GM12878 (cell line): ENCODE results near the gene KCND3. TPM values are rescaled to one million over a fixed set of nuclear protein-coding genes. Genes with fewer than 3 reads are reported as not detected.

Experiments
- ATAC-seq: fragments of 200-7000 bp; cut with Tn5 transposase; 3 replicates; pipeline ENCODE4 v1.9.1; 2020; ENCODE audit warnings: mild to moderate bottlenecking, moderate library complexity
- BruUV-seq: library from RNA; stranded (reverse); fragments of 400-500 nt; replicated peaks from 2 replicates; lab custom pipeline; 2021; lab: Mats Ljungman, UMichigan
- CTCF ChIA-PET: fragments of 300-600 bp; sonication (Branson Sonifier 250); formaldehyde crosslinking; extraction: SDS; loops from one replicate; lab custom pipeline; 2021; ENCODE audit warnings: inconsistent platforms; lab: Yijun Ruan, JAX
- POLR2A ChIA-PET: fragments of 350-600 bp; formaldehyde crosslinking; extraction: SDS; loops from one replicate; lab custom pipeline; 2021; ENCODE audit warnings: inconsistent platforms; lab: Charles Lee
- RAD21 ChIA-PET: fragments of 300-600 bp; sonication (Branson Sonifier 250); formaldehyde crosslinking; loops from one replicate; lab custom pipeline; 2023; ENCODE audit warnings: antibody characterized with exemption; ENCODE audit not compliant: unreplicated experiment; lab: Charles Lee
- SMC1A ChIA-PET: fragments of 300-600 bp; sonication (Branson Sonifier 250); formaldehyde crosslinking; loops from one replicate; lab custom pipeline; 2023; ENCODE audit not compliant: unreplicated experiment, uncharacterized antibody; lab: Charles Lee
- DNase-seq: peaks from one replicate; pipeline ENCODE4 v3.0.0-alpha.2; 2011; ENCODE audit warnings: low read depth, low spot score
- FAIRE-seq: peaks from 3 replicates; lab custom pipeline; 2011; peaks lifted over from hg19 to GRCh38; lab: Jason Lieb, UNC
- H2AFZ ChIP-seq: 2 replicates; pipeline ENCODE4 v1.6.0; 2011; ENCODE audit warnings: low read depth, low read length, control low read depth; ENCODE audit not compliant: control insufficient read depth
- H3K27ac ChIP-seq: 2 replicates; pipeline ENCODE4 v1.5.1; 2011; ENCODE audit warnings: control low read depth; ENCODE audit not compliant: control insufficient read depth, insufficient read depth
- H3K27me3 ChIP-seq, 2 experiments: replicated peaks in 1 of 2; 2 replicates each; pipeline versions ENCODE4 v1.6.0 to v1.6.1; 2011; ENCODE audit warnings: low read length in 1 of 2; ENCODE audit not compliant: control insufficient read depth in 2 of 2, insufficient read depth in 2 of 2
- H3K36me3 ChIP-seq, 2 experiments: 2 replicates each; pipeline ENCODE4 v1.5.1; 2011; ENCODE audit warnings: low read length in 1 of 2; ENCODE audit not compliant: control insufficient read depth in 2 of 2, insufficient read depth in 2 of 2
- H3K4me1 ChIP-seq: 2 replicates; pipeline ENCODE4 v1.6.1; 2011; ENCODE audit warnings: mild to moderate bottlenecking, low read length, moderate library complexity, mixed read lengths; ENCODE audit not compliant: control insufficient read depth, insufficient read depth
- H3K4me2 ChIP-seq: 2 replicates; pipeline ENCODE4 v1.6.0; 2011; ENCODE audit warnings: control low read depth; ENCODE audit not compliant: control insufficient read depth, insufficient read depth
- H3K4me3 ChIP-seq: fragments of 200-600 bp; sonication (generic); 2 replicates; pipeline ENCODE4 v1.5.1; 2016
- H3K79me2 ChIP-seq: 2 replicates; pipeline ENCODE4 v1.6.0; 2011; ENCODE audit warnings: low read length; ENCODE audit not compliant: control insufficient read depth, insufficient read depth
- H3K9ac ChIP-seq: 2 replicates; pipeline ENCODE4 v1.8.0; 2011; ENCODE audit warnings: low read length, control low read depth, mixed read lengths; ENCODE audit not compliant: control insufficient read depth, insufficient read depth
- H3K9me3 ChIP-seq: replicated peaks from 3 replicates; pipeline ENCODE4 v1.5.1; 2011; ENCODE audit warnings: mild to moderate bottlenecking, low read length; ENCODE audit not compliant: control insufficient read depth, insufficient read depth
- H4K20me1 ChIP-seq: 2 replicates; pipeline ENCODE4 v1.6.0; 2011; ENCODE audit not compliant: control insufficient read depth, insufficient read depth
- BMI1 ChIP-seq: fragments of 450-650 bp; IDR thresholded peaks from 2 replicates; pipeline ENCODE4 v1.6.1; 2016; ENCODE audit warnings: mild to moderate bottlenecking, moderate library complexity, borderline replicate concordance
- CEBPB ChIP-seq, 2 experiments: fragments of 150-350 bp in 1 of 2; IDR thresholded peaks; 2 replicates each; pipeline ENCODE4 v1.6.1; 2012 to 2014; ENCODE audit warnings: low read depth in 2 of 2, low read length in 2 of 2, borderline replicate concordance in 1 of 2, inconsistent platforms in 1 of 2
- CHD1 ChIP-seq: IDR thresholded peaks from 2 replicates; pipeline ENCODE4 v1.6.1; 2012; ENCODE audit warnings: low read depth, low read length, improper control_type of control experiment
- CREM ChIP-seq: IDR thresholded peaks from 2 replicates; pipeline ENCODE4 v1.6.1; 2014; ENCODE audit warnings: antibody characterized with exemption, low read depth
- FOXK2 ChIP-seq: fragments of 450-650 bp; IDR thresholded peaks from 2 replicates; pipeline ENCODE4 v1.6.1; 2017; ENCODE audit warnings: mild to moderate bottlenecking, moderate library complexity
- HCFC1 ChIP-seq: fragments of 150-350 bp; IDR thresholded peaks from 2 replicates; pipeline ENCODE4 v1.6.1; 2014; ENCODE audit warnings: low read length
- RB1 ChIP-seq: fragments of 450-650 bp; formaldehyde crosslinking; IDR thresholded peaks from 2 replicates; pipeline ENCODE4 v1.6.1; 2017; ENCODE audit warnings: mild to moderate bottlenecking, borderline replicate concordance
- SMC3 ChIP-seq: IDR thresholded peaks from 2 replicates; pipeline ENCODE4 v1.6.1; 2011; ENCODE audit warnings: low read length, improper control_type of control experiment, borderline replicate concordance
- SP1 ChIP-seq: IDR thresholded peaks from one replicate; pipeline ENCODE4 v1.6.1; 2011; ENCODE audit warnings: low read depth, low read length
- SPI1 ChIP-seq: IDR thresholded peaks from 2 replicates; pipeline ENCODE4 v1.6.1; 2011; ENCODE audit warnings: low read depth, mild to moderate bottlenecking, low read length, moderate library complexity, borderline replicate concordance; ENCODE audit not compliant: insufficient read depth
- SRF ChIP-seq, 2 experiments: IDR thresholded peaks; 2 replicates each; pipeline ENCODE4 v1.6.1; 2011; ENCODE audit warnings: low read depth in 2 of 2, low read length in 2 of 2, mild to moderate bottlenecking in 1 of 2, moderate library complexity in 1 of 2
- YBX1 ChIP-seq: fragments of 450-650 bp; IDR thresholded peaks from 2 replicates; pipeline ENCODE4 v1.6.1; 2016; ENCODE audit warnings: antibody characterized with exemption
- ZBED1 ChIP-seq: IDR thresholded peaks from 2 replicates; pipeline ENCODE4 v1.6.1; 2016; ENCODE audit warnings: borderline replicate concordance
- ZNF217 ChIP-seq: fragments of 450-650 bp; IDR thresholded peaks from 2 replicates; pipeline ENCODE4 v1.6.1; 2017; ENCODE audit warnings: antibody characterized with exemption, mild to moderate bottlenecking
- WGBS: methylation state at CpG from one replicate; pipeline ENCODE4 v1.1.6; 2016; ENCODE audit warnings: low lambda C conversion rate; ENCODE audit not compliant: insufficient replicate concordance, insufficient coverage; ENCODE audit errors: missing lambda C conversion rate; 5-methylcytosine and 5-hydroxymethylcytosine counted together
- in situ Hi-C: fragments of 300-500 bp; cut with MboI; formaldehyde crosslinking; loops from 9 replicates; pipeline ENCODE4 v1.14.3; 2018; ENCODE audit warnings: mixed read lengths
- intact Hi-C: fragments of 100-400 bp; cut with micrococcal nuclease; formaldehyde crosslinking; loops from one replicate; pipeline ENCODE4 v1.14.2; 2022; ENCODE audit not compliant: unreplicated experiment
- polyA plus RNA-seq, 11 experiments: library from polyadenylated mRNA; depleted of rRNA in 4 of 11; unstranded in 6 of 11; stranded (reverse) in 5 of 11; fragments of >200 nt; fragmentation: Nextera tagmentation in 4 of 11; fragmentation: Illumina TruSeq in 1 of 11; extraction: Ambion mirVana in 4 of 11; extraction: Trizol in 1 of 11; gene quantifications; 1 replicate in 1 of 11; 2 replicates in 10 of 11; pipeline versions ENCODE4 v1.2.1 to v1.2.3, GENCODE V29; 2011 to 2016; ENCODE audit warnings: inconsistent platforms in 2 of 11, missing spikeins in 2 of 11, low read depth in 1 of 11
- total RNA-seq, 4 experiments: library from RNA; depleted of rRNA in 3 of 4; stranded (reverse); fragments of >200 nt in 3 of 4; fragmentation: Illumina TruSeq in 1 of 4; extraction: Trizol in 1 of 4; gene quantifications; 2 replicates each; pipeline versions ENCODE4 v1.2.1 to v1.2.3, GENCODE V29; 2013 to 2021
- TF ChIP-seq, protein P1 (sequence below): fragments of 450-650 bp; IDR thresholded peaks from 2 replicates; pipeline ENCODE4 v1.6.1; 2017; ENCODE audit warnings: borderline replicate concordance
- TF ChIP-seq, protein P2 (sequence below): IDR thresholded peaks from 2 replicates; pipeline ENCODE4 v1.6.1; 2012; ENCODE audit warnings: low read depth, low read length, improper control_type of control experiment
- TF ChIP-seq, protein P3 (sequence below): fragments of 450-650 bp; IDR thresholded peaks from 2 replicates; pipeline ENCODE4 v1.6.1; 2018; ENCODE audit warnings: mild to moderate bottlenecking, low read depth, moderate library complexity; ENCODE audit not compliant: partially characterized antibody

KCND3 gene
- total and polyA plus RNA-seq, 10 of the 15 experiments (the other 5 are each of a cell fraction or from before 2014, with no cell fraction given): 0.02 TPM; not detected in 9

DNA sequence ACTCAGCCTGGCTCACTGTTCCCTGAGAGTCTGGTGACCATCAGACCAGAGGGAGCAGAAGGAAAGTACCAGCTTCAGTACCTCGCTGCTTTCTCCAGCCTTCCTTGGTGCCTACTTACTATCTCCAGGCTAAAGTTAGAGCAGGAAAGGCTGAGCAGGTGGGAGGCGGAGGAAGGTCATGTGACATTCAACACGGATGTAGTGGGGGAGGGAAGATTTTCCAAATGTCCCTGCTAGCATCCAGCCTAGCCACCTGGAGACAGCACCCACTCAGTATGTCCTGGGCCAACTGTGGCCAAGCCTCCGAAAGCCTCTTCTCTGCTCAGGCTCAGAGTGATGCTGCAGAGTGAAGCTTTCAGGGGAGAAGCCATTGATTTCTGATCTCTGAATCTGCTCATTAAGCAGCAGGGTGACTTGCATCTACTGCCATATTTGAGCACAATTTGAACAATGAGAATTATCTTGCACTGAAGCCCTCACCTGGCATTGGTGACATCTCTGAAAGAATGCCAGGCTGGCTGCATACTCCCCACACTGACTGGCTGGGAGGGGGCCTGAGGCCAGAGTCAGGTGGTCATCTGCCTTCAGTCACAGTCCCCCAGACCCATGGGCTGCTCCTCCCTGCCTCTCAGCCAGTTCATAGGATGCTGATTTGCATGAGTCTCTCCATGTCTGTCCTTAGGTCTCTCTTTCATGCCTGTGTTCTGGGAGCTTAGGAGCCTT is 86.2 kb downstream of the KCND3 start (continued):
- TF ChIP-seq, protein P1, sequence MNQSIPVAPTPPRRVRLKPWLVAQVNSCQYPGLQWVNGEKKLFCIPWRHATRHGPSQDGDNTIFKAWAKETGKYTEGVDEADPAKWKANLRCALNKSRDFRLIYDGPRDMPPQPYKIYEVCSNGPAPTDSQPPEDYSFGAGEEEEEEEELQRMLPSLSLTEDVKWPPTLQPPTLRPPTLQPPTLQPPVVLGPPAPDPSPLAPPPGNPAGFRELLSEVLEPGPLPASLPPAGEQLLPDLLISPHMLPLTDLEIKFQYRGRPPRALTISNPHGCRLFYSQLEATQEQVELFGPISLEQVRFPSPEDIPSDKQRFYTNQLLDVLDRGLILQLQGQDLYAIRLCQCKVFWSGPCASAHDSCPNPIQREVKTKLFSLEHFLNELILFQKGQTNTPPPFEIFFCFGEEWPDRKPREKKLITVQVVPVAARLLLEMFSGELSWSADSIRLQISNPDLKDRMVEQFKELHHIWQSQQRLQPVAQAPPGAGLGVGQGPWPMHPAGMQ: no peak
- TF ChIP-seq SP1 (no peak), SPI1 (no peak), CREM (no peak), ZBED1 (no peak), SRF (IDR thresholded peaks at IDR 0.05; ENCODE audit: low read depth in 2 of 2, low read length in 2 of 2) (no peak), CEBPB (IDR thresholded peaks at IDR 0.05; ENCODE audit: borderline replicate concordance in 1 of 2, low read depth in 2 of 2, low read length in 2 of 2) (no peak), HCFC1 (no peak), YBX1 (no peak), FOXK2 (no peak)
- TF ChIP-seq, protein P2, sequence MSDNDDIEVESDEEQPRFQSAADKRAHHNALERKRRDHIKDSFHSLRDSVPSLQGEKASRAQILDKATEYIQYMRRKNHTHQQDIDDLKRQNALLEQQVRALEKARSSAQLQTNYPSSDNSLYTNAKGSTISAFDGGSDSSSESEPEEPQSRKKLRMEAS: no peak

DNA sequence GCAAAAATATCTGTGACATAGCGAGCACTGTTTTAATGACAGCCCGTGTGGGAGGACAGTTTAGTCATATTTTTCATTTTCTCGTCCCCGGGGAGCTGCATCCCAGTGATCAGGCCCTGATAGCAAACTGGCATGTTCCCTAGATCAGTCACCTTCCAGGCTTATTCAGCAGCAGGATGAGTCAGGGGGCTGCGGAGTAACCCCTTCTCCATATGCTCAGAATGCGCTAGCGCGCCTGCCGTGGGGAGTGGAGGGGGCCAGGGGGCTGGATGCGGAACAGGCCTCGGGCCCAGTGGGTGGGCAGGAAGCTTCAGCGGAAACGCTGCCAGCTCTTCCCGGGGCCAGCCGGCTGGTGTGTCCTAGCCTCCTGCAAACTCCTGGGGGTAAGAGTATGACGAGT is 94.0 kb downstream of the KCND3 start:
- no peak for FAIRE-seq
- CTCF ChIA-PET: no interaction called here

More for the DNA sequence above, 94.0 kb downstream of the KCND3 start:
- H3K27ac ChIP-seq: no peak overlapping the region
- no peaks in the 10 kb centered on the region for H4K20me1 ChIP-seq
- POLR2A ChIA-PET: no interaction called here
- no peak for DNase-seq
- no peaks in the 10 kb centered on the region for H3K9me3 ChIP-seq
- peaks cover 0 to 2% of the 10 kb centered on the region in 2 experiments for H3K27me3 ChIP-seq
- WGBS: 18% methylated on average over 16 of the region's 16 CpGs
- no peaks in the 10 kb centered on the region for H3K36me3 ChIP-seq
- H3K79me2 ChIP-seq: no peaks in the 10 kb centered on the region
- H3K9ac ChIP-seq: no peak overlapping the region
- H3K4me2 ChIP-seq: no peak overlapping the region
- no peak for ATAC-seq
- RAD21 ChIA-PET: no interaction called here
- H3K4me1 ChIP-seq: no peaks in the 10 kb centered on the region
- no peak overlapping the region for H2AFZ ChIP-seq
- in situ Hi-C loops (no loop called here), intact Hi-C loops (no loop called here)
- SMC1A ChIA-PET: no interaction called here
- H3K4me3 ChIP-seq: no peak overlapping the region
- BruUV-seq: no TSS peak
- no peak for TF ChIP-seq SMC3
- TF ChIP-seq BMI1: no peak
- TF ChIP-seq, protein P3, sequence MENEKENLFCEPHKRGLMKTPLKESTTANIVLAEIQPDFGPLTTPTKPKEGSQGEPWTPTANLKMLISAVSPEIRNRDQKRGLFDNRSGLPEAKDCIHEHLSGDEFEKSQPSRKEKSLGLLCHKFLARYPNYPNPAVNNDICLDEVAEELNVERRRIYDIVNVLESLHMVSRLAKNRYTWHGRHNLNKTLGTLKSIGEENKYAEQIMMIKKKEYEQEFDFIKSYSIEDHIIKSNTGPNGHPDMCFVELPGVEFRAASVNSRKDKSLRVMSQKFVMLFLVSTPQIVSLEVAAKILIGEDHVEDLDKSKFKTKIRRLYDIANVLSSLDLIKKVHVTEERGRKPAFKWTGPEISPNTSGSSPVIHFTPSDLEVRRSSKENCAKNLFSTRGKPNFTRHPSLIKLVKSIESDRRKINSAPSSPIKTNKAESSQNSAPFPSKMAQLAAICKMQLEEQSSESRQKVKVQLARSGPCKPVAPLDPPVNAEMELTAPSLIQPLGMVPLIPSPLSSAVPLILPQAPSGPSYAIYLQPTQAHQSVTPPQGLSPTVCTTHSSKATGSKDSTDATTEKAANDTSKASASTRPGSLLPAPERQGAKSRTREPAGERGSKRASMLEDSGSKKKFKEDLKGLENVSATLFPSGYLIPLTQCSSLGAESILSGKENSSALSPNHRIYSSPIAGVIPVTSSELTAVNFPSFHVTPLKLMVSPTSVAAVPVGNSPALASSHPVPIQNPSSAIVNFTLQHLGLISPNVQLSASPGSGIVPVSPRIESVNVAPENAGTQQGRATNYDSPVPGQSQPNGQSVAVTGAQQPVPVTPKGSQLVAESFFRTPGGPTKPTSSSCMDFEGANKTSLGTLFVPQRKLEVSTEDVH: no peak
- no peak for TF ChIP-seq YBX1
- no peak for TF ChIP-seq ZNF217
- TF ChIP-seq CHD1: no peak
- TF ChIP-seq RB1: no peak
